HEK293 (cell line): ENCODE data around the gene SLC25A6.

ENCODE experiments used
- CTCF ChIA-PET: fragments of 350-600 bp; formaldehyde crosslinking; extraction: SDS; loops from one replicate; lab custom pipeline; 2021; ENCODE audit warnings: antibody characterized with exemption; lab: Yijun Ruan, JAX
- POLR2A ChIA-PET: fragments of 300-600 bp; formaldehyde crosslinking; extraction: SDS; loops from one replicate; lab custom pipeline; 2020; ENCODE audit warnings: antibody characterized with exemption, inconsistent platforms; lab: Yijun Ruan, JAX
- H3K27ac ChIP-seq: fragments of 200-500 bp; sonication (Bioruptor generic); 2 replicates; pipeline ENCODE4 v1.5.1; 2014; ENCODE audit warnings: low read depth, low read length, control low read depth, inconsistent platforms; ENCODE audit errors: extremely low read depth
- H3K36me3 ChIP-seq, 2 experiments: fragments of 200-500 bp in 1 of 2; sonication (Bioruptor generic) in 1 of 2; 1 replicate in 1 of 2; 2 replicates in 1 of 2; pipeline ENCODE4 v1.5.1; 2014 to 2017; ENCODE audit warnings: inconsistent platforms in 2 of 2, low read length in 2 of 2; ENCODE audit not compliant: control insufficient read depth in 2 of 2, insufficient read depth in 1 of 2
- H3K4me1 ChIP-seq: fragments of 200-500 bp; sonication (Bioruptor generic); 2 replicates; pipeline ENCODE4 v1.5.1; 2014; ENCODE audit warnings: mild to moderate bottlenecking, low read length, inconsistent platforms; ENCODE audit not compliant: control insufficient read depth, insufficient read depth
- H3K4me3 ChIP-seq: 2 replicates; pipeline ENCODE4 v1.5.1; 2011; ENCODE audit warnings: low read depth, mild to moderate bottlenecking, control low read depth, low read length, moderate library complexity
- H3K9me3 ChIP-seq: fragments of 200-500 bp; sonication (Bioruptor generic); 2 replicates; pipeline ENCODE4 v1.5.1; 2014; ENCODE audit warnings: low read depth, low read length, inconsistent platforms; ENCODE audit not compliant: control insufficient read depth, insufficient read depth
- BCL11B ChIP-seq: fragments of 450-650 bp; formaldehyde crosslinking; IDR thresholded peaks from 2 replicates; pipeline ENCODE4 v1.5.1; 2016; ENCODE audit warnings: low read depth, missing biosample characterization, missing genetic modification characterization
- FEZF1 ChIP-seq: fragments of 450-650 bp; formaldehyde crosslinking; IDR thresholded peaks from 2 replicates; pipeline ENCODE4 v1.5.1; 2016; ENCODE audit warnings: missing biosample characterization, missing genetic modification characterization
- KLF17 ChIP-seq: fragments of 450-650 bp; formaldehyde crosslinking; IDR thresholded peaks from 2 replicates; pipeline ENCODE4 v1.5.1; 2016; ENCODE audit warnings: missing biosample characterization, missing genetic modification characterization
- PRDM4 ChIP-seq: fragments of 450-650 bp; formaldehyde crosslinking; IDR thresholded peaks from 2 replicates; pipeline ENCODE4 v1.5.1; 2017; ENCODE audit warnings: missing biosample characterization, missing genetic modification characterization
- REPIN1 ChIP-seq: fragments of 450-650 bp; formaldehyde crosslinking; IDR thresholded peaks from 2 replicates; pipeline ENCODE4 v1.5.1; 2017; ENCODE audit warnings: missing biosample characterization, missing genetic modification characterization, low read depth
- ZBTB17 ChIP-seq: fragments of 450-650 bp; formaldehyde crosslinking; IDR thresholded peaks from 2 replicates; pipeline ENCODE4 v1.5.1; 2016; ENCODE audit warnings: missing biosample characterization, missing genetic modification characterization
- ZBTB48 ChIP-seq: fragments of 450-650 bp; formaldehyde crosslinking; IDR thresholded peaks from 2 replicates; pipeline ENCODE4 v1.5.1; 2016; ENCODE audit warnings: missing biosample characterization, missing genetic modification characterization
- ZNF112 ChIP-seq: fragments of 450-650 bp; formaldehyde crosslinking; IDR thresholded peaks from 2 replicates; pipeline ENCODE4 v1.5.0; 2017; ENCODE audit warnings: missing biosample characterization, missing genetic modification characterization
- ZNF223 ChIP-seq: fragments of 450-650 bp; formaldehyde crosslinking; IDR thresholded peaks from 2 replicates; pipeline ENCODE4 v1.5.1; 2016; ENCODE audit warnings: missing biosample characterization, missing genetic modification characterization
- ZNF266 ChIP-seq: fragments of 450-650 bp; formaldehyde crosslinking; IDR thresholded peaks from 2 replicates; pipeline ENCODE4 v1.5.1; 2016; ENCODE audit warnings: missing biosample characterization, missing genetic modification characterization, low read depth
- ZNF391 ChIP-seq: fragments of 450-650 bp; formaldehyde crosslinking; IDR thresholded peaks from 2 replicates; pipeline ENCODE4 v1.5.1; 2016; ENCODE audit warnings: low read depth, missing biosample characterization, missing genetic modification characterization, borderline replicate concordance
- ZNF416 ChIP-seq: fragments of 450-650 bp; formaldehyde crosslinking; IDR thresholded peaks from 2 replicates; pipeline ENCODE4 v1.5.1; 2016; ENCODE audit warnings: missing biosample characterization, missing genetic modification characterization
- ZNF555 ChIP-seq: fragments of 450-650 bp; formaldehyde crosslinking; conservative IDR thresholded peaks from 2 replicates; pipeline ENCODE4 v1.5.1; 2017; ENCODE audit warnings: missing biosample characterization, mild to moderate bottlenecking, missing genetic modification characterization, inconsistent platforms
- ZNF658 ChIP-seq: fragments of 450-650 bp; formaldehyde crosslinking; IDR thresholded peaks from 2 replicates; pipeline ENCODE4; 2016; ENCODE audit warnings: missing biosample characterization, missing genetic modification characterization
- ZNF792 ChIP-seq: fragments of 450-650 bp; formaldehyde crosslinking; IDR thresholded peaks from 2 replicates; pipeline ENCODE4 v1.5.1; 2016; ENCODE audit warnings: missing biosample characterization, missing genetic modification characterization
- ZSCAN30 ChIP-seq: fragments of 450-650 bp; IDR thresholded peaks from 2 replicates; pipeline ENCODE4 v1.5.1; 2018; ENCODE audit warnings: missing biosample characterization, mild to moderate bottlenecking, missing genetic modification characterization, moderate library complexity
- TF ChIP-seq, protein P1 (sequence below): fragments of 450-650 bp; formaldehyde crosslinking; IDR thresholded peaks from 2 replicates; pipeline ENCODE4 v1.5.1; 2016; ENCODE audit warnings: missing biosample characterization, missing genetic modification characterization
- TF ChIP-seq, protein P2 (sequence below): IDR thresholded peaks from 2 replicates; pipeline ENCODE4 v1.6.1; 2011; ENCODE audit warnings: mild to moderate bottlenecking, low read depth, low read length, borderline replicate concordance
- TF ChIP-seq, protein P3 (sequence below): fragments of 450-650 bp; formaldehyde crosslinking; IDR thresholded peaks from 2 replicates; pipeline ENCODE4 v1.5.1; 2016; ENCODE audit warnings: missing biosample characterization, missing genetic modification characterization
- TF ChIP-seq, protein P4 (sequence below): fragments of 450-650 bp; formaldehyde crosslinking; IDR thresholded peaks from 2 replicates; pipeline ENCODE4 v1.5.1; 2016; ENCODE audit warnings: missing biosample characterization, missing genetic modification characterization

SLC25A6 gene

GRCh38 chrX:1391707-1392375 is at the start of gene SLC25A6 (continued):
- TF ChIP-seq, protein P1, sequence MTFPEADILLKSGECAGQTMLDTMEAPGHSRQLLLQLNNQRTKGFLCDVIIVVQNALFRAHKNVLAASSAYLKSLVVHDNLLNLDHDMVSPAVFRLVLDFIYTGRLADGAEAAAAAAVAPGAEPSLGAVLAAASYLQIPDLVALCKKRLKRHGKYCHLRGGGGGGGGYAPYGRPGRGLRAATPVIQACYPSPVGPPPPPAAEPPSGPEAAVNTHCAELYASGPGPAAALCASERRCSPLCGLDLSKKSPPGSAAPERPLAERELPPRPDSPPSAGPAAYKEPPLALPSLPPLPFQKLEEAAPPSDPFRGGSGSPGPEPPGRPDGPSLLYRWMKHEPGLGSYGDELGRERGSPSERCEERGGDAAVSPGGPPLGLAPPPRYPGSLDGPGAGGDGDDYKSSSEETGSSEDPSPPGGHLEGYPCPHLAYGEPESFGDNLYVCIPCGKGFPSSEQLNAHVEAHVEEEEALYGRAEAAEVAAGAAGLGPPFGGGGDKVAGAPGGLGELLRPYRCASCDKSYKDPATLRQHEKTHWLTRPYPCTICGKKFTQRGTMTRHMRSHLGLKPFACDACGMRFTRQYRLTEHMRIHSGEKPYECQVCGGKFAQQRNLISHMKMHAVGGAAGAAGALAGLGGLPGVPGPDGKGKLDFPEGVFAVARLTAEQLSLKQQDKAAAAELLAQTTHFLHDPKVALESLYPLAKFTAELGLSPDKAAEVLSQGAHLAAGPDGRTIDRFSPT (tag by site-specific recombination) = peak; percentile 37; the same call in 1 of the 2 replicates
- no peak for TF ChIP-seq ZSCAN30 (tag by site-specific recombination)
- TF ChIP-seq ZNF266 (tag by site-specific recombination) = no peak
- TF ChIP-seq FEZF1 = no peak
- no peak for TF ChIP-seq PRDM4 (tag by site-specific recombination)
- TF ChIP-seq ZNF658 (tag by site-specific recombination) = no peak
- TF ChIP-seq, protein P2, sequence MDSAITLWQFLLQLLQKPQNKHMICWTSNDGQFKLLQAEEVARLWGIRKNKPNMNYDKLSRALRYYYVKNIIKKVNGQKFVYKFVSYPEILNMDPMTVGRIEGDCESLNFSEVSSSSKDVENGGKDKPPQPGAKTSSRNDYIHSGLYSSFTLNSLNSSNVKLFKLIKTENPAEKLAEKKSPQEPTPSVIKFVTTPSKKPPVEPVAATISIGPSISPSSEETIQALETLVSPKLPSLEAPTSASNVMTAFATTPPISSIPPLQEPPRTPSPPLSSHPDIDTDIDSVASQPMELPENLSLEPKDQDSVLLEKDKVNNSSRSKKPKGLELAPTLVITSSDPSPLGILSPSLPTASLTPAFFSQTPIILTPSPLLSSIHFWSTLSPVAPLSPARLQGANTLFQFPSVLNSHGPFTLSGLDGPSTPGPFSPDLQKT = peak; percentile 88; the same call in 1 of the 2 replicates
- TF ChIP-seq ZNF416 = no peak
- TF ChIP-seq BCL11B (tag by site-specific recombination) = 0 out of 2 replicates have a peak, but pooled peaks have one; percentile 74
- TF ChIP-seq ZBTB48 (tag by site-specific recombination) = no peak
- 0 out of 2 replicates have a peak, but pooled peaks have one; percentile 18 for TF ChIP-seq ZNF391 (tag by site-specific recombination)
- TF ChIP-seq ZNF223 (tag by site-specific recombination) = no peak
- TF ChIP-seq, all 188 proteins: peak for 45

GRCh38 chrX:1440506-1440905 is 48.6 kb upstream of the SLC25A6 start:
- Histone ChIP-seq H3K36me3 (peaks cover 4 to 28% of the 10 kb centered on the region in 2 experiments), H3K27ac (no peak overlapping the region), H3K4me1 (no peaks in the 10 kb centered on the region), H3K9me3 (no peaks in the 10 kb centered on the region), H3K4me3 (no peak overlapping the region)
- POLR2A ChIA-PET = no interaction called here
- CTCF ChIA-PET = no interaction called here
- TF ChIP-seq KLF17 (tag by site-specific recombination) (no peak), ZNF792 (tag by site-specific recombination) (no peak), ZBTB17 (tag by site-specific recombination) (no peak), ZNF555 (tag by site-specific recombination) (no peak), REPIN1 (tag by site-specific recombination) (no peak), ZNF112 (no peak)
- TF ChIP-seq, protein P3, sequence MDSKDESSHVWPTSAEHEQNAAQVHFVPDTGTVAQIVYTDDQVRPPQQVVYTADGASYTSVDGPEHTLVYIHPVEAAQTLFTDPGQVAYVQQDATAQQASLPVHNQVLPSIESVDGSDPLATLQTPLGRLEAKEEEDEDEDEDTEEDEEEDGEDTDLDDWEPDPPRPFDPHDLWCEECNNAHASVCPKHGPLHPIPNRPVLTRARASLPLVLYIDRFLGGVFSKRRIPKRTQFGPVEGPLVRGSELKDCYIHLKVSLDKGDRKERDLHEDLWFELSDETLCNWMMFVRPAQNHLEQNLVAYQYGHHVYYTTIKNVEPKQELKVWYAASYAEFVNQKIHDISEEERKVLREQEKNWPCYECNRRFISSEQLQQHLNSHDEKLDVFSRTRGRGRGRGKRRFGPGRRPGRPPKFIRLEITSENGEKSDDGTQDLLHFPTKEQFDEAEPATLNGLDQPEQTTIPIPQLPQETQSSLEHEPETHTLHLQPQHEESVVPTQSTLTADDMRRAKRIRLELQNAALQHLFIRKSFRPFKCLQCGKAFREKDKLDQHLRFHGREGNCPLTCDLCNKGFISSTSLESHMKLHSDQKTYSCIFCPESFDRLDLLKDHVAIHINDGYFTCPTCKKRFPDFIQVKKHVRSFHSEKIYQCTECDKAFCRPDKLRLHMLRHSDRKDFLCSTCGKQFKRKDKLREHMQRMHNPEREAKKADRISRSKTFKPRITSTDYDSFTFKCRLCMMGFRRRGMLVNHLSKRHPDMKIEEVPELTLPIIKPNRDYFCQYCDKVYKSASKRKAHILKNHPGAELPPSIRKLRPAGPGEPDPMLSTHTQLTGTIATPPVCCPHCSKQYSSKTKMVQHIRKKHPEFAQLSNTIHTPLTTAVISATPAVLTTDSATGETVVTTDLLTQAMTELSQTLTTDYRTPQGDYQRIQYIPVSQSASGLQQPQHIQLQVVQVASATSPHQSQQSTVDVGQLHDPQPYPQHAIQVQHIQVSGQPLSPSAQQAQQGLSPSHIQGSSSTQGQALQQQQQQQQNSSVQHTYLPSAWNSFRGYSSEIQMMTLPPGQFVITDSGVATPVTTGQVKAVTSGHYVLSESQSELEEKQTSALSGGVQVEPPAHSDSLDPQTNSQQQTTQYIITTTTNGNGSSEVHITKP (tag by site-specific recombination) = no peak
- TF ChIP-seq, protein P4, sequence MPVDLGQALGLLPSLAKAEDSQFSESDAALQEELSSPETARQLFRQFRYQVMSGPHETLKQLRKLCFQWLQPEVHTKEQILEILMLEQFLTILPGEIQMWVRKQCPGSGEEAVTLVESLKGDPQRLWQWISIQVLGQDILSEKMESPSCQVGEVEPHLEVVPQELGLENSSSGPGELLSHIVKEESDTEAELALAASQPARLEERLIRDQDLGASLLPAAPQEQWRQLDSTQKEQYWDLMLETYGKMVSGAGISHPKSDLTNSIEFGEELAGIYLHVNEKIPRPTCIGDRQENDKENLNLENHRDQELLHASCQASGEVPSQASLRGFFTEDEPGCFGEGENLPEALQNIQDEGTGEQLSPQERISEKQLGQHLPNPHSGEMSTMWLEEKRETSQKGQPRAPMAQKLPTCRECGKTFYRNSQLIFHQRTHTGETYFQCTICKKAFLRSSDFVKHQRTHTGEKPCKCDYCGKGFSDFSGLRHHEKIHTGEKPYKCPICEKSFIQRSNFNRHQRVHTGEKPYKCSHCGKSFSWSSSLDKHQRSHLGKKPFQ = no peak
